SU-DHL-6 (cell line): ENCODE measurements around the gene MUCL3.

ENCODE experiments used
- CTCF ChIP-seq: fragments of 200-600 bp; sonication (generic); IDR thresholded peaks from one replicate; pipeline ENCODE4 v1.5.1; 2017; ENCODE audit warnings: antibody characterized with exemption, mild to moderate bottlenecking, low read length, moderate library complexity; ENCODE audit not compliant: insufficient read depth, poor library complexity, severe bottlenecking
- EZH2phosphoT487 ChIP-seq: fragments of 200-600 bp; sonication (generic), shearing (Covaris generic); conservative IDR thresholded peaks from 2 replicates; pipeline ENCODE4 v1.6.1; 2018; ENCODE audit warnings: mild to moderate bottlenecking, antibody characterized with exemption, low read length, moderate library complexity, mixed read lengths

GRCh38 chr6:30908700-30909099, 32.1 kb upstream of the MUCL3 start:
- TF ChIP-seq CTCF (no peak), EZH2phosphoT487 (no peak)
